ENCODE results near the gene UBL4B.

- TF ChIP-seq EZH2 (IDR thresholded peaks at IDR 0.05; ENCODE audit: insufficient read depth, poor library complexity, severe bottlenecking) (no peak), EZH2phosphoT487 (IDR thresholded peaks at IDR 0.05; ENCODE audit: insufficient read depth, low read depth) (no peak)
These were observed 43.8 kb downstream of the UBL4B start for GRCh38 chr1:110155878-110156522.
